GM19455 (cell line): ENCODE measurements around the gene CYSRT1.
"Not testable (repeated sequence)": the region's sequence is repeated elsewhere in the genome, so short reads cannot be mapped to it uniquely, and the experiment has no call there.

Source experiments
- ATAC-seq: cut with Tn5 transposase; IDR thresholded peaks from one replicate; pipeline ENCODE4 v1.9.1; 2021; ENCODE audit not compliant: unreplicated experiment

CYSRT1 gene

GRCh38 chr9:137236936-137237421, 12.0 kb downstream of the CYSRT1 start:
- no peak for ATAC-seq

GRCh38 chr9:137237759-137238726, 13.1 kb downstream of the CYSRT1 start:
- ATAC-seq, result no peak

GRCh38 chr9:137239541-137240200, 14.7 kb downstream of the CYSRT1 start:
- ATAC-seq, result not testable (repeated sequence)

- peak; percentile 24 for ATAC-seq
Observed at GRCh38 chr9:137240318-137240840, 15.4 kb downstream of the CYSRT1 start.

- ATAC-seq, result peak; percentile 70
Observed at GRCh38 chr9:137240841-137241489, 16.0 kb downstream of the CYSRT1 start, which contains the start of gene TUBB4B. TSS of gene TUBB4B (plus strand) at chr9:137241287. CDS start at chr9:137241361, 74 bp downstream.

GRCh38 chr9:137241490-137242268, 16.7 kb downstream of the CYSRT1 start:
- ATAC-seq, result peak; percentile 6

GRCh38 chr9:137242269-137243203, 17.6 kb downstream of the CYSRT1 start:
- ATAC-seq, result no peak

GRCh38 chr9:137243266-137243625, 18.3 kb downstream of the CYSRT1 start:
- ATAC-seq, result not testable (repeated sequence)

GRCh38 chr9:137243626-137244485, 18.9 kb downstream of the CYSRT1 start:
- ATAC-seq, result no peak

GRCh38 chr9:137244486-137245449, 19.8 kb downstream of the CYSRT1 start:
- ATAC-seq, result no peak

- no peak for ATAC-seq
Observed at GRCh38 chr9:137245450-137246421, 20.8 kb downstream of the CYSRT1 start.

GRCh38 chr9:137247135-137247915, 22.4 kb downstream of the CYSRT1 start:
- ATAC-seq, result no peak

- ATAC-seq, result no peak
Observed at GRCh38 chr9:137247916-137248175, 22.9 kb downstream of the CYSRT1 start.

- no peak for ATAC-seq
Observed at GRCh38 chr9:137250329-137251193, 25.6 kb downstream of the CYSRT1 start.

- no peak for ATAC-seq
Observed at GRCh38 chr9:137251194-137251461, 26.2 kb downstream of the CYSRT1 start, which contains the start of gene STPG3. TSS of gene STPG3 (plus strand) at chr9:137251286. CDS start at chr9:137251287, 1 bp downstream.
